K562 (cell line): Measurements from ENCODE around the gene IL13. TPM values are rescaled to one million over a fixed set of nuclear protein-coding genes. Genes with fewer than 3 reads are reported as not detected.
A peak's percentile ranks its signal among the peaks of the same experiment; 100 is the strongest.

Source experiments
- DIDO1 ChIP-seq: fragments of 450-650 bp; IDR thresholded peaks from 2 replicates; pipeline ENCODE4 v1.6.1; 2016; ENCODE audit warnings: low read depth, missing biosample characterization, missing genetic modification characterization
- ETV1 ChIP-seq: fragments of 450-650 bp; conservative IDR thresholded peaks from 2 replicates; pipeline ENCODE4 v1.6.1; 2016; ENCODE audit warnings: missing genetic modification characterization, control low read depth, low read depth, missing compliant biosample characterization
- HMGN3 ChIP-seq: IDR thresholded peaks from 2 replicates; pipeline ENCODE4 v1.6.1; 2011; ENCODE audit warnings: borderline replicate concordance, low read depth, mild to moderate bottlenecking, mixed read lengths, low read length; ENCODE audit not compliant: insufficient read length; ENCODE audit errors: extremely low read depth
- SMARCA4 ChIP-seq: fragments of 450-650 bp; IDR thresholded peaks from 2 replicates; pipeline ENCODE4 v1.6.1; 2016
- STAT5B ChIP-seq: fragments of 250-450 bp; sonication (Bioruptor Pico); IDR thresholded peaks from 2 replicates; pipeline ENCODE4 v1.8.0; 2021; ENCODE audit warnings: mild to moderate bottlenecking, inconsistent platforms
- TAL1 ChIP-seq: fragments of 450-650 bp; IDR thresholded peaks from 2 replicates; pipeline ENCODE4 v1.6.1; 2016; ENCODE audit warnings: mild to moderate bottlenecking
- TEAD1 ChIP-seq, 2 experiments: fragments of 450-650 bp in 1 of 2; sonication (generic) in 1 of 2; formaldehyde crosslinking; IDR thresholded peaks; 2 replicates each; pipeline versions ENCODE4 v1.4.0 to v1.8.0; 2020 to 2022; ENCODE audit warnings: mild to moderate bottlenecking in 2 of 2, missing genetic modification reagents in 1 of 2
- ZKSCAN1 ChIP-seq: fragments of 150-350 bp; IDR thresholded peaks from 2 replicates; pipeline ENCODE4 v1.6.1; 2016; ENCODE audit warnings: low read depth, low read length
- ZNF644 ChIP-seq: fragments of 200-800 bp; sonication (Bioruptor generic); IDR thresholded peaks from 2 replicates; pipeline ENCODE4 v1.6.1; 2016; ENCODE audit warnings: low read depth, missing genetic modification characterization, missing compliant biosample characterization
- ZNF766 ChIP-seq: fragments of 200-800 bp; sonication (Bioruptor generic); conservative IDR thresholded peaks from 2 replicates; pipeline ENCODE4 v1.6.1; 2016; ENCODE audit warnings: missing genetic modification characterization, missing compliant biosample characterization
- polyA plus RNA-seq, 8 experiments: library from polyadenylated mRNA; depleted of rRNA in 4 of 8; stranded (reverse) in 5 of 8; unstranded in 3 of 8; fragments of >200 nt; fragmentation: Nextera tagmentation in 2 of 8; fragmentation: Illumina TruSeq in 1 of 8; extraction: Ambion mirVana in 2 of 8; extraction: Trizol in 1 of 8; gene quantifications; 2 replicates each; pipeline versions ENCODE4 v1.2.1 to v1.2.3, GENCODE V29; 2011 to 2014; ENCODE audit warnings: inconsistent platforms in 1 of 8, missing spikeins in 1 of 8
- total RNA-seq, 7 experiments: library from RNA; depleted of rRNA in 6 of 7; stranded (reverse); fragments of >200 nt in 6 of 7; fragmentation: Illumina TruSeq in 2 of 7; extraction: Trizol in 2 of 7; gene quantifications; 2 replicates each; pipeline versions ENCODE4 v1.2.1 to v1.2.3, GENCODE V29; 2011 to 2021; ENCODE audit warnings: low replicate concordance in 1 of 7
- TF ChIP-seq, protein P1 (sequence below), 2 experiments: fragments of 450-650 bp; formaldehyde crosslinking in 1 of 2; IDR thresholded peaks; 2 replicates each; pipeline versions ENCODE4 v1.4.0 to v1.6.1; 2014 to 2020; ENCODE audit warnings: mild to moderate bottlenecking in 2 of 2, borderline replicate concordance in 1 of 2, low read depth in 1 of 2
- TF ChIP-seq, protein P2 (sequence below): fragments of 250-450 bp; sonication (Bioruptor Pico); IDR thresholded peaks from 2 replicates; pipeline ENCODE4 v1.8.0; 2022; ENCODE audit warnings: inconsistent platforms, mild to moderate bottlenecking, moderate library complexity, borderline replicate concordance
- TF ChIP-seq, protein P3 (sequence below): fragments of 450-650 bp; IDR thresholded peaks from 2 replicates; pipeline ENCODE4 v1.6.1; 2016; ENCODE audit warnings: mild to moderate bottlenecking
- TF ChIP-seq, protein P4 (sequence below): sonication (generic); formaldehyde crosslinking; IDR thresholded peaks from 2 replicates; pipeline ENCODE4 v1.9.0; 2022; ENCODE audit warnings: mild to moderate bottlenecking, missing genetic modification reagents

Gene IL13
- total and polyA plus RNA-seq, 9 of the 15 experiments (the other 6 are each of a cell fraction or from before 2014, with no cell fraction given): not detected

DNA sequence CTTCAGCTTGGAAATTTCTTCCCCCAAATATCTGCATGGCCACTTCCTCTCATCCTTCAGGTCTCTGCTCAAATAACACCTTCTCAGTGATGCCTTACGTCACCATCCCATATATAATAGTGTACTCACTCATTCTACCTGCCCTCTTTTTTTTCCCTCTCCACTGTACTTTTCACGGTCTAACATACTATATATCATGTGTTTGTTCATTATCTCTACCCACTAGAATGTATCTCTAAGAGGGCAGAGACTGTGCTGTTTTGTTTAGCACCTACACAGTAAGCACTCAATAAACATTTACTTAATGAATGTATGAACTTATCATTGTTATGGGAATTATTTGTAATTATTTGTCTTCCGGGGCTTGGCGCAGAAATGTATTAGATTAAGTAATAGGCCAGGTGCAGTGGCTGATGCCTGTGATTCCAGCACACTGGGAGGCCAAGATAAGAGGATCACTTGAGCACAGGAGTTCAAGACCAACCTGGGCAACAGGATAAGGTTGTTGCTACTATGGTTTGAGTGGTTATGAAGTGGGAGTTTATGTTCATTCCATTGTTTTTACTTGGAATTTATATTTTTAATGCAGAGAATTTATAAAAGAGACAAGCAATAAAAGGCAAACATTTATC is 6.0 kb upstream of the IL13 start (continued):
- TF ChIP-seq, protein P1, sequence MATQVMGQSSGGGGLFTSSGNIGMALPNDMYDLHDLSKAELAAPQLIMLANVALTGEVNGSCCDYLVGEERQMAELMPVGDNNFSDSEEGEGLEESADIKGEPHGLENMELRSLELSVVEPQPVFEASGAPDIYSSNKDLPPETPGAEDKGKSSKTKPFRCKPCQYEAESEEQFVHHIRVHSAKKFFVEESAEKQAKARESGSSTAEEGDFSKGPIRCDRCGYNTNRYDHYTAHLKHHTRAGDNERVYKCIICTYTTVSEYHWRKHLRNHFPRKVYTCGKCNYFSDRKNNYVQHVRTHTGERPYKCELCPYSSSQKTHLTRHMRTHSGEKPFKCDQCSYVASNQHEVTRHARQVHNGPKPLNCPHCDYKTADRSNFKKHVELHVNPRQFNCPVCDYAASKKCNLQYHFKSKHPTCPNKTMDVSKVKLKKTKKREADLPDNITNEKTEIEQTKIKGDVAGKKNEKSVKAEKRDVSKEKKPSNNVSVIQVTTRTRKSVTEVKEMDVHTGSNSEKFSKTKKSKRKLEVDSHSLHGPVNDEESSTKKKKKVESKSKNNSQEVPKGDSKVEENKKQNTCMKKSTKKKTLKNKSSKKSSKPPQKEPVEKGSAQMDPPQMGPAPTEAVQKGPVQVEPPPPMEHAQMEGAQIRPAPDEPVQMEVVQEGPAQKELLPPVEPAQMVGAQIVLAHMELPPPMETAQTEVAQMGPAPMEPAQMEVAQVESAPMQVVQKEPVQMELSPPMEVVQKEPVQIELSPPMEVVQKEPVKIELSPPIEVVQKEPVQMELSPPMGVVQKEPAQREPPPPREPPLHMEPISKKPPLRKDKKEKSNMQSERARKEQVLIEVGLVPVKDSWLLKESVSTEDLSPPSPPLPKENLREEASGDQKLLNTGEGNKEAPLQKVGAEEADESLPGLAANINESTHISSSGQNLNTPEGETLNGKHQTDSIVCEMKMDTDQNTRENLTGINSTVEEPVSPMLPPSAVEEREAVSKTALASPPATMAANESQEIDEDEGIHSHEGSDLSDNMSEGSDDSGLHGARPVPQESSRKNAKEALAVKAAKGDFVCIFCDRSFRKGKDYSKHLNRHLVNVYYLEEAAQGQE (IDR thresholded peaks at IDR 0.05; ENCODE audit: borderline replicate concordance): no peak
- TF ChIP-seq, protein P1 (CRISPR knock-in tag; IDR thresholded peaks at IDR 0.05; ENCODE audit: low read depth): no peak
- peak; percentile 42 for TF ChIP-seq HMGN3
- TF ChIP-seq STAT5B (CRISPR knock-in tag): no peak
- peak; percentile 82 for TF ChIP-seq ZNF644 (tag)
- no peak for TF ChIP-seq DIDO1 (tag)
- TF ChIP-seq, protein P2, sequence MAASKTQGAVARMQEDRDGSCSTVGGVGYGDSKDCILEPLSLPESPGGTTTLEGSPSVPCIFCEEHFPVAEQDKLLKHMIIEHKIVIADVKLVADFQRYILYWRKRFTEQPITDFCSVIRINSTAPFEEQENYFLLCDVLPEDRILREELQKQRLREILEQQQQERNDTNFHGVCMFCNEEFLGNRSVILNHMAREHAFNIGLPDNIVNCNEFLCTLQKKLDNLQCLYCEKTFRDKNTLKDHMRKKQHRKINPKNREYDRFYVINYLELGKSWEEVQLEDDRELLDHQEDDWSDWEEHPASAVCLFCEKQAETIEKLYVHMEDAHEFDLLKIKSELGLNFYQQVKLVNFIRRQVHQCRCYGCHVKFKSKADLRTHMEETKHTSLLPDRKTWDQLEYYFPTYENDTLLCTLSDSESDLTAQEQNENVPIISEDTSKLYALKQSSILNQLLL (CRISPR knock-in tag): no peak
- TF ChIP-seq, protein P3, sequence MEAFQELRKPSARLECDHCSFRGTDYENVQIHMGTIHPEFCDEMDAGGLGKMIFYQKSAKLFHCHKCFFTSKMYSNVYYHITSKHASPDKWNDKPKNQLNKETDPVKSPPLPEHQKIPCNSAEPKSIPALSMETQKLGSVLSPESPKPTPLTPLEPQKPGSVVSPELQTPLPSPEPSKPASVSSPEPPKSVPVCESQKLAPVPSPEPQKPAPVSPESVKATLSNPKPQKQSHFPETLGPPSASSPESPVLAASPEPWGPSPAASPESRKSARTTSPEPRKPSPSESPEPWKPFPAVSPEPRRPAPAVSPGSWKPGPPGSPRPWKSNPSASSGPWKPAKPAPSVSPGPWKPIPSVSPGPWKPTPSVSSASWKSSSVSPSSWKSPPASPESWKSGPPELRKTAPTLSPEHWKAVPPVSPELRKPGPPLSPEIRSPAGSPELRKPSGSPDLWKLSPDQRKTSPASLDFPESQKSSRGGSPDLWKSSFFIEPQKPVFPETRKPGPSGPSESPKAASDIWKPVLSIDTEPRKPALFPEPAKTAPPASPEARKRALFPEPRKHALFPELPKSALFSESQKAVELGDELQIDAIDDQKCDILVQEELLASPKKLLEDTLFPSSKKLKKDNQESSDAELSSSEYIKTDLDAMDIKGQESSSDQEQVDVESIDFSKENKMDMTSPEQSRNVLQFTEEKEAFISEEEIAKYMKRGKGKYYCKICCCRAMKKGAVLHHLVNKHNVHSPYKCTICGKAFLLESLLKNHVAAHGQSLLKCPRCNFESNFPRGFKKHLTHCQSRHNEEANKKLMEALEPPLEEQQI: peak; percentile 89
- peak; percentile 67 for TF ChIP-seq ETV1 (tag)
- TF ChIP-seq ZKSCAN1: no peak
- TF ChIP-seq TAL1: peak; percentile 100
- peak; percentile 96 for TF ChIP-seq SMARCA4
- peak in 1 of 2 experiments; percentile 52; a peak in 1 of 4 replicates for TF ChIP-seq TEAD1 (CRISPR knock-in tag; IDR thresholded peaks at IDR 0.05)
- peak; percentile 62; the same call in 1 of the 2 replicates for TF ChIP-seq ZNF766
- TF ChIP-seq, protein P4, sequence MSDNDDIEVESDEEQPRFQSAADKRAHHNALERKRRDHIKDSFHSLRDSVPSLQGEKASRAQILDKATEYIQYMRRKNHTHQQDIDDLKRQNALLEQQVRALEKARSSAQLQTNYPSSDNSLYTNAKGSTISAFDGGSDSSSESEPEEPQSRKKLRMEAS (CRISPR knock-in tag): no peak
